GM19463 (cell line): Measurements from ENCODE around the gene ADCY7.
A peak's percentile ranks its signal among the peaks of the same experiment; 100 is the strongest.
"Not testable (repeated sequence)": the region's sequence is repeated elsewhere in the genome, so short reads cannot be mapped to it uniquely, and the experiment has no call there.

Source experiments
- ATAC-seq: cut with Tn5 transposase; IDR thresholded peaks from one replicate; pipeline ENCODE4 v1.9.1; 2021; ENCODE audit warnings: mild to moderate bottlenecking, moderate library complexity; ENCODE audit not compliant: unreplicated experiment

ADCY7 gene

DNA sequence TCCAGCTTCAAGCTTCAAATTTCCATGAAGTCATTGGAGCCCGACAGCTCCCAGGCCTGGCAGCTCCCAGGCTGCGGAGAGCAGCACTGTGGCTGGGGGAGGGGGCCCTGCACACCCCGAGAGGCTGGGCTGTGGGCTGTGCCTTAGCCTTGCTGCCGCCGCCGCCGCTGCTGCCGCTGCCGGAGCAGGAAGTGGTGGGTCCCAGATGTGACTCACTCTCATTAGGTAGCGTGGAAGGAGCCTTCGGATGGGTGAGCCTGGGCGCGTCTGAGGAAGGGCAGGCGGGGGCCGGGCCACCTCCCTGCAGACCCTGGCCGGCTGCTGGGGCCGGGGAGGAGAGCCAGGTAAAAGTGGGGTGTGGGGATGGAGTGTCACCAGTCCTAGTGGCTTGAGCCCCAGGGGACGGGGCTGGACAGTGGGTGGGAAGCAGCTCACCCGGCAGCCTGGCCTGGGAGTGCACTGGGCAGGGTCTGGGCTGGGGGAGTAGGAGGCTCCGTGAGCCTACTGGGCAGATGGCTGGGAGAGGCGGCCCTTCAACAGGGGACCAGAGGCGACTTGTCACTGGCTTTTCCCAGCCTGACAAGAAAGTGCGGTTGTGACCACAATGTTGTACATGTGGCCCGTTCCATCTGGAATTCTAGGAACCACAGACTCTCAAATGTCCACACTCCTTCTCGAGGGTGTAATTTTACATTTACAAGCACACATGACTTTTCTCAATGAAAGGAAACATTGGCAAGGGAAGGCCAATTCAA, at the start of gene ADCY7:
Gene ADCY7, plus strand, starts transcription at position 215 of the 755 bp plus-strand sequence. CDS start 21,629 bp downstream, outside the sequence.
- peak; percentile 77 for ATAC-seq

DNA sequence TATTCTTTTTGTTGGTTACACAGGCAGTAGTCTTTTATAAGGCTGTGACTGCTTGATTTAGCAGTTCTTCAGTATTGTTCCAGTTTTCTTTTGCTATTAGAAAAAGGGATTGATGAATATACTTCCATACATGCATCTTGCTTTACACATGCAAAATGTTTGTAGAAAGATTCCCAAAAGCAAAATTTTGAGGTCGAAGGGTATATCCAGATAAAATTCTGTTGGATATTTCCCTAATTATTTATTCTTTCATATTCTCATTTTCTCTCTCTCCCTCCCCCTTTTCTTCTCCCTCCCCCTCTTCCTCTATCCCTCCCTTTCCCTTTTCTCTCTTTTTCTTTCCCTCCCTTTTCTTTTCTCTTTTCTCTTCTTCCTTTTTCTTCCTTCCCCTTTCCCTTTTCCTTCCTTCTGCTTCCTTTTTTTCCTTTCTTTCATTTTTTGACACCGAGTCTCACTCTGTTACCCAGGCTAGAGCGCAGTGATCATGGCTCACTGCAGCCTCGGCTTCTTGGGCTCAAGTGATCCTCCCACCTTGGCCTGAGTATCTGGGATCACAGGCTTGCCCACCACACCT, 46.9 kb upstream of the ADCY7 start:
- no peak for ATAC-seq

DNA sequence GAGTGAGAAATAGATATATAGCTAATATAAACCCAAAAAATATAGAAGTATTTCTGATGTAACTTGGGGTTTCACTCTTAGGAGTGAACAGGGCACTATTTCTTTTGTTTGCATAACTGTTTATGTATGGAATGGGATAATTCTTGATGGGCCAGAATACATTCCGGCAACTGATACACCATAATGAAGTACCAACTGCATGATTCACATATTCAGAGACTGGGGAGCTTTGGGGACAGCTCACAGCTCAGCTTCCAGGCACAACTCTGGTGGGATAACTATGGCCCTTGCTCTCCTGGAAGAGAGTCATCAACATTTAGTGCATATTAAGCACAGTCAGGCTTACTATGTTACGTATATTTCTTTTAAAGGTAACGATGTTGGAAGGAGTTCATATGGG, 42.1 kb upstream of the ADCY7 start:
- no peak for ATAC-seq

DNA sequence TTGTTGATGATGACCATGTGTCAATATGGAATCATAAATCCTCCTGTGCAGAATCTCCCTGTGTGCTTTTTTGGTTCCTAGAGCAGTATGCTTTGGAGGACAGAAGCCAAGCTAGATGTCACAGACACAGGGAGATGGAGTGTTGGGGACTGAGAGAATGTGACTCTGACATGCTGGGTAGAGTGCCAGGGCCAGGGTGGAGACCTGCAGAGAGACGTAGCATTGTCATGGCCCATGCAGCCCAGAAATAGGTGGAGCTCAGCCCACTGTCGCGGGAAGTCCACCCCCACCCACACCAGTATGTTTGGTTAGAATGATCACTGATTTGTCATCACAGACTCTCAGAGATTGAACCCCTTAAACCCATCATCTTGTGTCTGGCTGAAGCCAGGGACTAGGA, 39.2 kb upstream of the ADCY7 start:
- no peak for ATAC-seq

DNA sequence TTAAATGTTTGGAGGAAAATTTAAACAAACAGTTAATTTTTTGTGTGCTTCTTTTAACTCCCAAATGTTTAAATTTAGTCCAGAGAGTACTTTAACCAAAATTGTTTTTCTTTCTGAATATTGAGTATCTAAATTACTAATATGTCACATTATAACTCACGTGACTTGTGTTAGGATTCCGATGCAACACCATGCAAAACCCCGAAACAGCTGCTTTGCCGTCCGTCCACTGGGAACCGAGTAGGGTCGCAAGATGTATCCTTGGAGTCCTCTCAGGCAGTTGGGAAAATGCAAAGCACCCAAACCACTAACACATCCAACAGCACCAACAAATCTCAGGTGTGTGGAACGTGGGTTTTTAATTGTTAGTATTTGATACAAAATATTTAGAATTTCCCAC, 38.7 kb upstream of the ADCY7 start:
- ATAC-seq: no peak

DNA sequence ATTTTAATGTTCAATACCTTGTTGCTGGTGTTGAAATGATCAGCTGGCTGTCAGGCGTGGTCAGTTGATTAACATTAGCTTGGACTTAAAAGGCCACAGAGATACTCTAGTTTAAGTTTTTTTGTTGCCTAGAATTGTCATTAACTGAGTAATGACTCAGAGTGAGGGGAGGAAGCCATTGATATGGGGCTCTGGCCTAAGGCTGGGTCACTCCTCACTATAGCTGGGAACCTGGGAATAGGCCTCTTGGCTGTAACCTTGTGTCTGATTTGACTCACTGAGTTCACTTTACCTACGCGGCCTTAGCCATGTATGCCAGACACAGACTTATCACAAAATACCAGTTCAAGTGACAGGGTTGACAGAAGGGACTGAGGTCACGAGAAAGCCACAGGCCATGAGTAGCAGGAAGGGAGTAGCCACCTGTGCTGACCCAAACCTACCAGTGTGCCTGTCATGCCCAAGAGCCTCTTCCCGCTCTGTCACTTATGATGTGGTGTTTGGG, 37.9 kb upstream of the ADCY7 start:
- ATAC-seq: no peak

DNA sequence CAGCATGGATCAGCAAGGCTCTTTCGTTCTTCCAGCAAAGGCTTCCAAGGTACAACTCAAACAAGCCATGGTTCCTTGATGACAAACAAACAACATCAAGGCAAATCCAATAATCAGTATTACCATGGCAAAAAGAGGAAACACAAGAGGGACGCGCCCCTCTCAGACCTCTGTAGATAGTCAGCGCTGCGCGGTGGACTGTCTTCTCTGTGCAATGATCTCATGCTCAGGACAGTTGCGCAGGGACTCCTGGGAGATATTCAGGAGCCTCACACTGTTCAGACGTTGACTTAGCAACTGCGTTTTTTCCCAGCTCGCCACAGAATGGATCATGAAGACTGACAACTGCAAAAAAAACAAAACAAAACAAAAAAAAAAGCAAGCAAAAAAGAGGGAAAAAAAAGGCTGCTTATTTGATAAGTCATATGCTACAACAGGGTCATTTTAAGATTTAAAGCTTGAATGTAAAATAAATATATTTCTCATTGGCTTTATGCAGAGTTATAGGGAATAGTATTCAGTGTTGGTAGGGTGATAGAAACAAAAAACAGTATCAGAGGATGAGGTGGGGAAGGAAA, 37.1 kb upstream of the ADCY7 start:
- ATAC-seq: no peak

DNA sequence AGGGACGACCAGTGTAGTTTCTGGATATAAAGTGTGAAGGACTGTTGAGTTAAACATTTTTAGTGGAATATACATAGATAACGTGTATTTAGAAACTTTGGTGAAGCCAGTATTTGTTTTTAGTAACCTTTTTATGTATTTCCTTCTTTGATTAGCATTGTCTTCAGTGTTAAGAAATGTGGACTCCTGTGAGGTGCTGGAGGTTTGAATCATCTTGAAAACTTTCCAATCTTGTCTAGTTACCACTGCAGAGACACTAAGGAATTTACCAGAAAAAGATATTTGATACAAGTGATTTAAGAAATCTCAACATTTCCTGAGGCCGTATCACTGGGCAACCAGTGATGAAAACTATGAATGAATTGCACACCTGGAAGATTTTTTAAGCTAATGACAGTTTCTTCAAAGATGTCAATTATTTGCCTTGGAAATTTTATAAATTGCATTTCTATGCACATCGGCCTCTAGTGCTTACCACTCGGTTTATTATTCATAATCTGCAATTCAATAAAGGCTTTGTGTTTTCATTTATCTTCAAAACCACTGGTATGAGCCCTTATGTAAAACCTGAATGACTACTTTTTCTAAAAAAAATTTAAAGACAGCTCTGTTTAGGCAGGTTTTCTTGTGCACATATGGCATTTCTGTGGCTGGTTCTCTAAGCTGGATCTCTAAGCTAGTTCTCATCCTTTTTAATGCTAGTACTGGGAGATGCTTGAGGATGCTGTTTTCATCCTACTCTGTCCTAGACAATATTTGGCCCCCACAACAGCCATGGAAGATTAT, 31.4 kb upstream of the ADCY7 start:
- ATAC-seq: no peak

DNA sequence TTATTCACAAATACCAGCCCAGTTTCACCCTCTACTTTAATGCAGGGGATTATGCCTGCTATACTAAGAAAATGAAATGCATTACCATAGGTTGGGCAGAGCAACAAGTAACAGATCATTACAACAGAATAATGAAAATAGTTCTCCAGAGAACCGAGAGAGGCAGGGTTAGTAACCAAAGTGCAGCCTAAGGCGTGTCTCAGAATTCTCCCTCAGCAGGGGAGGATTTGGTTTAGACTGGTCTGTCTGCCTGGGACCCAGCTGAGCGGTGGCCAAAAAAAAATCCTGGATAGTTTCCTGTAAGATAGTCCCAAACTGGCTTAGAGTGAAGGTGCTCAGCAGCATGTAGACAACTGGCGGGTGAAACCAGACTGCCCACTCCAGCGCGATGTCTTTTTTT, 30.8 kb upstream of the ADCY7 start:
- no peak for ATAC-seq

DNA sequence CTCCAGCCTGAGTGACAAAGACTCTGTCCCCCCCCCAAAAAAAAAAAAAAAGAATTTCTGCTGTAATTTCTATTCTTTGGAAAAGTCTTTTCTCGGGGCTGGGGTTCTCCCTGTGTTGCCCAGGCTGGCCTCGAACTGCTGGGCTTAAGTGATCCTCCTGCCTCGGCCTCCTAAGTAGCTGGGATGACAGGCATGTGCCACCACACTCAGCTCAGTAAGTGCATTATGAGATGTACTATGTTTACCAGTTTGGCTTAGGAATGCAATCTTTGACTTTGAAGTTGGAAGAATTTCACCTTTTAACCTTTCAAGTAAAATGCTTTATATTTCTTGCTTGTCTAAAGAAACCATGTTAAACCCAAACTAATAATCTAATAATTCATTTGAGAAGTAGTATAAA, 28.0 kb upstream of the ADCY7 start:
- ATAC-seq: no peak

DNA sequence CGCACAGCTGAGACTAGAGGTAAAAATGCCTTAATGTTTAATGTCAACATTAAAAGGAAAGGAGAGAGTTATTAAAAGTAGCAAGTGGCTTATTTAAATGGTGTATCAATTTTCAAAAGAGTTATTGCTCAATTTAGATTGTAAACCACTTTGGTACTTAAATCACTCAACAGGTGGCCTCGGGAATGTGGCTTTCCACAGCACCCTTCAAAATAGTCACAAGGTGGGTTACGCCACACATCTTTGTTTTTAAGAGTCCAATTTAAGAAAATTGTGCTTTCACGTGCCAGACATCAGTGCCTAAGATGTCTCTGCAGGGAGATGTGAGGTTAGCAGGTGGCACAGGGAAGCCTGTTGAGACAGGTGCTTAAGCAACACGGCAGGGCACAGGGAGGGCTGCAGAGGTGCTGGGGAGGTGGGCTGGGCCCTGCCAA, 27.5 kb upstream of the ADCY7 start:
- no peak for ATAC-seq

DNA sequence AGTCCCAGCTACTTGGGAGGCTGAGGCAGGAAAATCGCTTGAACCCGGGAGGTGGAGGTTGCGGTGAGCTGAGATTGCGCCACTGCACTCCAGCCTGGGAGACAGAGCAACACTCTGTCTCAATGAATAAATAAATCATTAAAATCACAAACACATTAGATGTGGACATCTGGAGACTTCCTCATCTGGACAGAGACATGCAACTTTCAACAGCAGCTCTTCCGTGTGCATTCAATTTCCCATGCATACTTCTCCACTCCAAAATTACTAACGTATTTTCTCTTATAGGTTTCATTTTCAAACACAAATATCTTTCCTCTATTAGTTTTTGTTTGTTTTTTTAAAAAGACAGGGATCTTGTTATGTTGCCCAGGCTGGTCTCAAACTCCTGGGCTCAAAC, 23.3 kb upstream of the ADCY7 start:
- ATAC-seq: not testable (repeated sequence)

DNA sequence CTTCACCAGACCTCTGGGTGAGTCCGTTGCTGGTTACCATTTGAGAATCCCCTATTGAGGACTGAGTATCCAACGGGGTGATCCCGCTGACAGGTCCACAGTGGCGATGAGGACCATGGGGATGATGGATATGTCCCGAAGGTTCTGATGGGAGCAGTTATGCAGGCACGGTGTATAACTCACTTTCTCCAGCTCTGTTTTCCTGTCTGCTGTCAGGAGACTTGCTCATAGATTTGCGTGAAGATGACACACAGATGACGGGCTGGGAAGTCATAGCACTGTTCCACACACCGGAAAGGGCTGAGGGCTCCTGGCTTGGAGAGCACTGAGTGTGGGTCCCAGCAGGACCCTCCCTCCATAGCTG, 22.2 kb upstream of the ADCY7 start:
- no peak for ATAC-seq

DNA sequence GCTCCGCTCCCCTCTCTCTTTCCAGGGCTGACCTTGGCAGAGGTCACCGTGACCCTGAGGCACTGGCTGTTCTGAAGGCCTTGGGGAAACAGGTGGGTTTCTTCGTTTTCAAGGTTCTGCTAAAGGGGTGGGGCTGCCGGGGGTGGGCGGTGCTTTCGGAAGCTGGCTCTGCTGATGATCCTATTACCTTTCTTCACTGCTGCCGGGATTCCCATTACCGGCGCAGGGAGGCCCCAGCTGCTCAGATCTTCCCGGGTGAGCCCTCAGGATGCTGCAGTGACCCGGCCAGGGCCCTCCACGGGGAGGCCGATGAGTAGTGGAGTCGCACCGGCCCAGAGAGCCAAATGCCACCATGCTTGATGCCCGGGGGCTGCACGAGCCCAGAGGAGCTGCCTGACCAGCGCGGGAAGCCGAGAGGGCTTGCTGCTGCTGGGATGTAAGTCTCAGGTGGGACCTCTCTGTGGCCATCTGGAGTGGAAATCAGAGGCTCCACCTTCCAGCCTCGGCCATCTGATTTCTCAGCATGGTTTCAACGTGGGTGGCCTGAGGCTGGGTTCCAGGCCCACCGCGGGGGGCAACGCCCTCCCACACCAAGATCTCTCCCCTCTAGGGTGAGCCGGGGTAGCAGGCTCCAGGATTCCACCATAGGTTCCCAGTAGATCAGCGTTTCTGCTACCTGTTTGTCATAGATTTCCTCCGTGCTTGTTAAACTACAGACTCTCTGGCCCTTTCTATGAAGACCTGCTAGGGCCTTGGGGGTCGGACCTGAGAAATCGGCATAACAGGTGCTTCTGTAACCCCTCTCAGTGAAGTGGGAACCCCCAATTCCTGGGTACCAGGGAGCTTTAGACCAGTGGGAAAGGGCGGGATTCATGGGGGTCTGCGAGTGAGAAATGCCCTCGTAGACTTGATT, 21.6 kb upstream of the ADCY7 start:
- ATAC-seq: no peak

DNA sequence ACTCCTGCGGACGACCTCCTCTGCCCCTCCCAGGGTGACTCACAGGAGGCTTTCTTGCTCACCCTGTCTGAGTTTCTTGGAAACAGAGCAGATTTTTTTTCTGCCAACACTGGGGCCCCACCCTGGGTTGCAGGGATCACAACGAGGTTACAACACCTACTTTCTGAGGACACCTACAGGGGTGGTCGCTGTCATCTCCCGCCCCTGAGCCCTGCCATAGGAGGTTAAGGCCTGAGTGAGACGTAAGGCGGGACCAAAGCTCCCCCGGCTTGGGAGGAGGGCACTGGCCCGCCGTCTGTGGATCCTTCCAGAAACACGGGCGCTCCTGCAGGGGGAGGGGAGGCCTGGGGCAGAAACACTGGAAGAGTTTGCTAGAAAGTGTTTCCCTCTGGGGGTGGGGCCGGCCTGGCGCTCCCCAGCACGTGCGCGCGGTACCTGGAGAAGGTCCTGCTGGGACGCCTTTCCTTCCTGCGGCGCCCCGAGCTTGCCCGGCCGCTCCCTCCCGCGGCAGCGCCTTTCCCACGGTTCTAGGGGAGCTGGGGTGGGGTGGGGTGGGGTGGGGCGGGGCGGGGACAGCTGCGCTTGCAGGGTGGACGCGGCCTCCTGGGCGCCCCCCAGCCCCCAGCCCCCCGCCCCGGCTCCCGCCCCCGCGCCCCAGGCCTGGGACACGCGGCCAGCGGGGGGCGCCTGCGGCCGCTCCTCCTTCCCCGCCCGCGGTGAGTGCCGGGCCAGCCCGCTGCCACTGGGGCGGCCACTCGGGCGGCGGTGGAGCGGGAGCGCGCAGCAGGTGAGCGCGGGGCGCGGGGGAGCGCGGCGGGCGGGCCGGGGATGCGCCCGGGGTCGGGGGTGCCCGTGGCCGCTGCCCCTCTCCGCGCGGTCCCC, 20.7 kb upstream of the ADCY7 start:
- ATAC-seq: peak; percentile 82

DNA sequence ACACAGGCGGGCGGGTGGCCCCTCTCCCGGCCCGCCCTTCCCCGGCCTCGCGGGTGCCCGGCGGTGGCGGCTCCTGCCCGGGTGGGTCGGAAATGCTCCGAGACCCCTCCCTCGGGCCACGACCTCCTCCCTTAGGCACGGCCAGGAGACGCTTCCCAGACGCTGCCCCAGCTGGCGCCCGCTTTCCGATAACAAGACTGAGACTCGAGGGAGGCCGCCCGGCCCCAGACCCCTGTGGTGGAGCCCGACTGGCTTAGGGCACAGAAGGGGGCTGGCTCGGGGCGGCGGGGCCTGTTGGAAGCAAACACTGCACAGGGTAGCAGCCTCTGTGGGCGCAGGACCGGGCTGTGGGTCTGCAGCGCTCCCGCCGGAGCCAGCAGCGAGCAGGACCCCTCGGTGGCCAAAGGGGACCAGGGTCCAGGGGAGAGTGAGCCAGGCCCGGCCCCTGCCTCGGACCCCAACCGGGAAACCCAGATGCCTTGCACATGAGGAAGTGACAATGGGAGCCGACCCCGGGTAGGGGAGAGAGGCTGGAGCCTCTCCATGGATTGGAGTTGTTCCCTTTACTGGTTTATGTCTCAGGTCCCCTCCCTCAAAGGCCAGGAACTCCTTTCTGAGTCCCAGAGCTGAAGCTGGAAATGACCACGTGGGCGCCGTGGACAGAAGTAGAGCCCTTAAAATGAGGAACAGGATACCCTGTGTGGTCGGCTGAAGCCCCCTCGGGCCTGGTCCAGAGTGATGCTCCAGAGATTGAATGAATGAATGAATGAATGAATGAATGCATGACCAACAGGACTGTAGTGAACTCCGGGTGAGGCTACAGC, 19.8 kb upstream of the ADCY7 start:
- peak; percentile 30 for ATAC-seq

DNA sequence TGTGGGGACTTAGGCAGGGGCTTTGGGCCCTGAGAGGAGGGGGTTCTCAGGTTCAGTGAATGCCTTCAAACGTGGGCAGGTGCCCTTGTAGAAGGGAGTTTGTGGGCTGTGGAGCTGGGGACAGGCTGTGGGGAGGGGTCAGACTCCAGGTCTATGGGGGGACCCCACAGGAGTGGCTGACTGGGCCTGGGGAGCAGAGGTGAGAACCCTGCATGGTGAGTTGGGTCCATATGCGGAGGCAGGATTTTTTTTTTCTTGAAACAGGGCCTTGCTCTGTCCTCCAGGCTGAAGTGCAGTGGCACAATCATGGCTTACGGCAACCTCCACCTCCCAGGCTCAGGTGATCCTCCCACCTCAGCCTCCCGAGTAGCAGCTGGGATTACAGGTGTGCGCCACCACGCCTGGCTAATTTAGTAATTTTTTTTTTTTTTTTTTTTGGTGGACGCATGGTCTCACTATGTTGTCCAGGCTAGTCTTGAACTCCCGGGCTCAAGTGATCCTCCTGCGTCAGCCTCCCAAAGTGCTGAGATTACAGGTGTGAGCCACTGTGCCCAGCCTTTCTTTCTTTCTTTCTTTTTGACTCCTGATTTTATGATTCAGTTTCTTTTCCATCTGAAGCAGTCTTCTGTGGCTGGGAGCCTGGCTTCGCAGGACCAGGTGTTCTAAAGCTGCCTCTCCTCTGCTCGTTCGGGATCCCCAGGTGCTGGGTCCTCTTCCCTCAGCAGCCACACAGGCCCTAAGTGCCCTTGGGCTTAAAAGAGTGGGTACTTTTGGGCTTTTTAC, 19.0 kb upstream of the ADCY7 start:
- no peak for ATAC-seq
